Endothelial cell of umbilical vein (primary cell): ENCODE measurements around the gene CRABP1. TPM values are rescaled to one million over a fixed set of nuclear protein-coding genes. Genes with fewer than 3 reads are reported as not detected.

Experiments used
- BruUV-seq: library from RNA; stranded (reverse); fragments of 400-500 nt; replicated peaks from 2 replicates; lab custom pipeline; 2021; lab: Mats Ljungman, UMichigan
- CTCF ChIA-PET: fragments of 300-600, 350-600 bp; sonication (Branson Sonifier 250); formaldehyde crosslinking; loops from one replicate; lab custom pipeline; 2021; ENCODE audit warnings: antibody characterized with exemption, inconsistent platforms; lab: Charles Lee
- POLR2A ChIA-PET: fragments of 300-600, 350-600 bp; sonication (Branson Sonifier 250); formaldehyde crosslinking; loops from one replicate; lab custom pipeline; 2021; ENCODE audit warnings: antibody characterized with exemption, inconsistent platforms; lab: Charles Lee
- DNase-seq: peaks from one replicate; pipeline ENCODE4 v3.0.0-alpha.2; 2011; ENCODE audit warnings: low read depth, low spot score
- FAIRE-seq: peaks from 2 replicates; lab custom pipeline; 2011; peaks lifted over from hg19 to GRCh38; lab: Jason Lieb, UNC
- H2AFZ ChIP-seq: 2 replicates; pipeline ENCODE4 v1.6.0; 2012; ENCODE audit warnings: low read depth, low read length, control low read depth, inconsistent platforms
- H3K27ac ChIP-seq: 2 replicates; pipeline ENCODE4 v1.5.1; 2011; ENCODE audit warnings: low read depth, mild to moderate bottlenecking, control low read depth, low read length, moderate library complexity; ENCODE audit not compliant: insufficient read depth
- H3K27me3 ChIP-seq, 2 experiments: 2 replicates each; pipeline versions ENCODE4 v1.6.0 to v1.6.1; 2011; ENCODE audit warnings: low read length in 2 of 2, mixed read lengths in 1 of 2; ENCODE audit not compliant: control insufficient read depth in 2 of 2, insufficient read depth in 2 of 2
- H3K36me3 ChIP-seq, 2 experiments: 2 replicates in 1 of 2; 3 replicates in 1 of 2; pipeline ENCODE4 v1.5.1; 2011; ENCODE audit warnings: low read length in 2 of 2, mild to moderate bottlenecking in 1 of 2, moderate library complexity in 1 of 2; ENCODE audit not compliant: control insufficient read depth in 2 of 2, insufficient read depth in 2 of 2; ENCODE audit errors: extremely low read depth in 1 of 2
- H3K4me1 ChIP-seq: 3 replicates; pipeline ENCODE4 v1.5.1; 2011; ENCODE audit warnings: mild to moderate bottlenecking, low read length; ENCODE audit not compliant: control insufficient read depth, insufficient read depth; ENCODE audit errors: extremely low read depth
- H3K4me2 ChIP-seq: 2 replicates; pipeline ENCODE4 v1.6.1; 2011; ENCODE audit warnings: low read length, control low read depth, mixed read lengths; ENCODE audit not compliant: insufficient read depth
- H3K4me3 ChIP-seq, 3 experiments: fragments of 200-600 bp in 1 of 3; sonication (generic), shearing (Covaris generic) in 1 of 3; replicated peaks in 1 of 3; 2 replicates each; pipeline ENCODE4 v1.5.1; 2011 to 2016; ENCODE audit warnings: control low read depth in 3 of 3, low read length in 3 of 3, mild to moderate bottlenecking in 2 of 3, inconsistent platforms in 1 of 3, low read depth in 1 of 3, moderate library complexity in 1 of 3; ENCODE audit not compliant: insufficient read depth in 1 of 3
- H3K79me2 ChIP-seq: 2 replicates; pipeline ENCODE4 v1.6.0; 2012; ENCODE audit warnings: low read length, inconsistent platforms; ENCODE audit not compliant: control insufficient read depth, insufficient read depth
- H3K9ac ChIP-seq: replicated peaks from 2 replicates; pipeline ENCODE3; 2011; ENCODE audit warnings: low read length, control low read depth; ENCODE audit not compliant: insufficient read depth; ENCODE audit errors: extremely low read depth
- H3K9me1 ChIP-seq: replicated peaks from 3 replicates; pipeline ENCODE4 v1.6.0; 2011; ENCODE audit warnings: mild to moderate bottlenecking, low read length; ENCODE audit not compliant: control insufficient read depth, insufficient read depth; ENCODE audit errors: extremely low read depth
- H3K9me3 ChIP-seq: replicated peaks from 2 replicates; pipeline ENCODE4 v1.5.1; 2012; ENCODE audit warnings: low read length, inconsistent platforms; ENCODE audit not compliant: control insufficient read depth, insufficient read depth
- H4K20me1 ChIP-seq: replicated peaks from 2 replicates; pipeline ENCODE3; 2011; ENCODE audit warnings: mild to moderate bottlenecking, low read length; ENCODE audit not compliant: control insufficient read depth, insufficient read depth; ENCODE audit errors: extremely low read depth
- EZH2 ChIP-seq: IDR thresholded peaks from 2 replicates; pipeline ENCODE4 v1.6.1; 2012; ENCODE audit warnings: borderline replicate concordance, low read depth, mild to moderate bottlenecking, moderate library complexity, low read length, inconsistent platforms; ENCODE audit not compliant: severe bottlenecking
- FOS ChIP-seq: IDR thresholded peaks from 2 replicates; pipeline ENCODE4 v1.6.1; 2011; ENCODE audit warnings: mild to moderate bottlenecking, low read length, moderate library complexity, borderline replicate concordance; ENCODE audit not compliant: insufficient read depth
- GATA2 ChIP-seq: IDR thresholded peaks from 2 replicates; pipeline ENCODE4 v1.7.0; 2011; ENCODE audit warnings: low read depth, mild to moderate bottlenecking, moderate library complexity, mixed read lengths, low read length; ENCODE audit not compliant: insufficient read length, insufficient read depth
- JUN ChIP-seq: IDR thresholded peaks from 2 replicates; pipeline ENCODE4 v1.6.1; 2011; ENCODE audit warnings: borderline replicate concordance, low read depth; ENCODE audit not compliant: insufficient read length, insufficient read depth
- MAX ChIP-seq: IDR thresholded peaks from 2 replicates; pipeline ENCODE4 v1.6.1; 2011; ENCODE audit not compliant: insufficient read depth, insufficient read length
- MYC ChIP-seq: IDR thresholded peaks from one replicate; pipeline ENCODE4 v1.6.1; 2011; ENCODE audit warnings: mild to moderate bottlenecking, low read depth, low read length
- POLR2A ChIP-seq: IDR thresholded peaks from 2 replicates; pipeline ENCODE4 v1.6.1; 2012; ENCODE audit warnings: low read depth, mild to moderate bottlenecking, control low read depth, low read length
- POLR2AphosphoS5 ChIP-seq: IDR thresholded peaks from 2 replicates; pipeline ENCODE4 v1.6.1; 2012; ENCODE audit warnings: low read depth, mild to moderate bottlenecking, control low read depth, low read length, moderate library complexity; ENCODE audit not compliant: insufficient read depth
- dilution Hi-C: fragments of 300-500 bp; cut with MboI; formaldehyde crosslinking; loops from one replicate; pipeline ENCODE4 v1.15.0; 2019; ENCODE audit warnings: low sequenced_read_pairs; ENCODE audit not compliant: extremely low pct_ligation_motif_present
- intact Hi-C: fragments of 100-400 bp; cut with micrococcal nuclease; formaldehyde crosslinking; loops from one replicate; pipeline ENCODE4 v1.10.0; 2022
- polyA plus RNA-seq, 4 experiments: library from polyadenylated mRNA; depleted of rRNA in 3 of 4; stranded (reverse) in 3 of 4; unstranded in 1 of 4; fragments of >200 nt; gene quantifications; 2 replicates each; pipeline versions ENCODE4 v1.2.1 to v1.2.3, GENCODE V29; 2011 to 2012; ENCODE audit warnings: missing spikeins in 1 of 4
- total RNA-seq: library from RNA; stranded (reverse); gene quantifications from 2 replicates; pipeline ENCODE4 v1.2.3, GENCODE V29; 2021
- TF ChIP-seq, protein P1 (sequence below), 2 donors: IDR thresholded peaks; 1 replicate in 1 of 2; 2 replicates in 1 of 2; pipeline ENCODE4 v1.5.1; 2011; ENCODE audit warnings: low read length in 2 of 2, mild to moderate bottlenecking in 2 of 2, moderate library complexity in 2 of 2, control low read depth in 1 of 2, inconsistent platforms in 1 of 2, low read depth in 1 of 2; ENCODE audit not compliant: insufficient read depth in 1 of 2; ENCODE audit errors: extremely low read depth in 1 of 2

The CRABP1 gene
- total and polyA plus RNA-seq, 2 donors (not counting 3 experiments of a cell fraction or from before 2014, with no cell fraction given), result 0.11 TPM; not detected in 1

DNA sequence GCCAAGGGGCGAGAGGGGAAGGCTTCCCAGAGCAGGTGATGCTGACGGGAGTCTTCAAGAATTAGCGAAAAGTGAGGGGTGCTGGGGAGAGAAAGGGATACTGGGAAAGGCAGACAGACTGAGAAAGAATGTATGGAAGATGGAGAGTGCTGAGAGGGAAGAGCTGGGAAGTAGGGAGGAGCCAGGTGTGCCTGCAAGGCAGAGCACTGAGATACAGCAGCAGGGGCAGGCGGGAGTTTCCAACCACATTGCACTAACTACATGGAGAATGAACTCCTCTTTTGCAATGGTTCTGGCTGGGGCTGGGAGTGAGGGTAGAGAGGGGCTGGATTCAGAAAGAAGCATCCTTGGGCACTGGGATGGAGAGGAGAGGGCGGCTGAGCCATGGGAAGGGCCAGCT is 16.0 kb upstream of the CRABP1 start:
- intact Hi-C loops, result no loop called here
- Histone ChIP-seq H3K9me1 (no peaks in the 10 kb centered on the region), H3K27me3 (no peaks in the 10 kb centered on the region), H3K36me3 (no peaks in the 10 kb centered on the region), H3K79me2 (no peaks in the 10 kb centered on the region), H3K4me1 (peaks cover 18% of the 10 kb centered on the region), H3K27ac (no peak overlapping the region), H2AFZ (no peak overlapping the region), H3K9me3 (no peaks in the 10 kb centered on the region), H3K4me2 (no peak overlapping the region), H4K20me1 (no peaks in the 10 kb centered on the region), H3K9ac (no peak overlapping the region), H3K4me3 (no peak overlapping the region)
- DNase-seq, result no peak
- POLR2A ChIA-PET, result no interaction called here
- CTCF ChIA-PET, result no interaction called here
- dilution Hi-C loops, result no loop called here
- TF ChIP-seq EZH2 (no peak), FOS (no peak), MAX (no peak), JUN (no peak), GATA2 (no peak), MYC (no peak), POLR2A (no peak), POLR2AphosphoS5 (no peak)
- TF ChIP-seq, protein P1, sequence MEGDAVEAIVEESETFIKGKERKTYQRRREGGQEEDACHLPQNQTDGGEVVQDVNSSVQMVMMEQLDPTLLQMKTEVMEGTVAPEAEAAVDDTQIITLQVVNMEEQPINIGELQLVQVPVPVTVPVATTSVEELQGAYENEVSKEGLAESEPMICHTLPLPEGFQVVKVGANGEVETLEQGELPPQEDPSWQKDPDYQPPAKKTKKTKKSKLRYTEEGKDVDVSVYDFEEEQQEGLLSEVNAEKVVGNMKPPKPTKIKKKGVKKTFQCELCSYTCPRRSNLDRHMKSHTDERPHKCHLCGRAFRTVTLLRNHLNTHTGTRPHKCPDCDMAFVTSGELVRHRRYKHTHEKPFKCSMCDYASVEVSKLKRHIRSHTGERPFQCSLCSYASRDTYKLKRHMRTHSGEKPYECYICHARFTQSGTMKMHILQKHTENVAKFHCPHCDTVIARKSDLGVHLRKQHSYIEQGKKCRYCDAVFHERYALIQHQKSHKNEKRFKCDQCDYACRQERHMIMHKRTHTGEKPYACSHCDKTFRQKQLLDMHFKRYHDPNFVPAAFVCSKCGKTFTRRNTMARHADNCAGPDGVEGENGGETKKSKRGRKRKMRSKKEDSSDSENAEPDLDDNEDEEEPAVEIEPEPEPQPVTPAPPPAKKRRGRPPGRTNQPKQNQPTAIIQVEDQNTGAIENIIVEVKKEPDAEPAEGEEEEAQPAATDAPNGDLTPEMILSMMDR (IDR thresholded peaks at IDR 0.05; ENCODE audit: extremely low read depth in 1 of 2, insufficient read depth in 1 of 2, low read depth in 1 of 2, low read length in 2 of 2), result no peak
- FAIRE-seq, result no peak
- BruUV-seq, result no TSS peak
